Measurements from ENCODE around the gene ACBD3.

- TF ChIP-seq CTCF (IDR thresholded peaks at IDR 0.05) (no peak), POLR2A (IDR thresholded peaks at IDR 0.05) (no peak)
Observed at GRCh38 chr1:226220473-226221189, 34.1 kb upstream of the ACBD3 start.

Measured in uterus (tissue), 2 donors.